ENCODE measurements around the gene MED12. TPM values are rescaled to one million over a fixed set of nuclear protein-coding genes. Genes with fewer than 3 reads are reported as not detected.

MED12 gene
- polyA plus RNA-seq, 3 donors, result 2.4 to 17.8 (median 5.0) TPM

DNA sequence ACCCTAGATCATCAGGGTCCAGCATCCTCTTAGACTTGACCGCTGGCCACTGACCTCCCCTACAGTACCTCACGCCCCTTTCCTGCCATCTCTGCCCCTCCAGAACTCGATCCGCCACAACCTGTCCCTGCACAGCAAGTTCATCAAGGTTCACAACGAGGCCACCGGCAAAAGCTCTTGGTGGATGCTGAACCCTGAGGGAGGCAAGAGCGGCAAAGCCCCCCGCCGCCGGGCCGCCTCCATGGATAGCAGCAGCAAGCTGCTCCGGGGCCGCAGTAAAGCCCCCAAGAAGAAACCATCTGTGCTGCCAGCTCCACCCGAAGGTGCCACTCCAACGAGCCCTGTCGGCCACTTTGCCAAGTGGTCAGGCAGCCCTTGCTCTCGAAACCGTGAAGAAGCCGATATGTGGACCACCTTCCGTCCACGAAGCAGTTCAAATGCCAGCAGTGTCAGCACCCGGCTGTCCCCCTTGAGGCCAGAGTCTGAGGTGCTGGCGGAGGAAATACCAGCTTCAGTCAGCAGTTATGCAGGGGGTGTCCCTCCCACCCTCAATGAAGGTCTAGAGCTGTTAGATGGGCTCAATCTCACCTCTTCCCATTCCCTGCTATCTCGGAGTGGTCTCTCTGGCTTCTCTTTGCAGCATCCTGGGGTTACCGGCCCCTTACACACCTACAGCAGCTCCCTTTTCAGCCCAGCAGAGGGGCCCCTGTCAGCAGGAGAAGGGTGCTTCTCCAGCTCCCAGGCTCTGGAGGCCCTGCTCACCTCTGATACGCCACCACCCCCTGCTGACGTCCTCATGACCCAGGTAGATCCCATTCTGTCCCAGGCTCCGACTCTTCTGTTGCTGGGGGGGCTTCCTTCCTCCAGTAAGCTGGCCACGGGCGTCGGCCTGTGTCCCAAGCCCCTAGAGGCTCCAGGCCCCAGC is 17.6 kb upstream of the MED12 start:
- TF ChIP-seq CTCF (IDR thresholded peaks at IDR 0.05), result no peak

DNA sequence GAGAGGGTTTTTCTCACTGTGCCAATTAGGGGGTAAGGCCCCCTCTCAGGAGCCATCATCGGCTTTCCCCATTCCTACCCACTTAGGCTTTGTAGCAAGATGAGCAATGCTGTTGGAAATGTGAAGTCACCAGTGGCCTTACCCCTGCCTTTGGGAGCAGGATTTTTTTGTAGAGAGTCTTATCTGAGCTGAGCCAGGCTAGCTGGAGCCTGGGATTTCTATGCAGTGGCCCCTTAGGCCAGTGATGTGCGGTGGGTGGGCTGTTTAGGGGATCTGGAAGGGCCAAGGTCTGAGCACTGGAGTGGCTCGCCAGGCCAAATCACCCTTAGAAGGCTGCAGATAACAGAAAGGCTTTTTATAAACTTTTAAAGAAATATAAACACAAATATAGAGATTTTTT is 16.1 kb upstream of the MED12 start:
- Histone ChIP-seq H3K9me3 (replicated peaks in 1 of 2; ENCODE audit: control insufficient read depth in 1 of 2, insufficient read depth in 1 of 2, low read length in 2 of 2) (no peaks in the 10 kb centered on the region), H3K36me3 (replicated peaks in 1 of 2; ENCODE audit: control insufficient read depth in 1 of 2, insufficient read depth in 2 of 2, low read length in 2 of 2) (peaks cover 5 to 7% of the 10 kb centered on the region in 2 donors), H2AFZ (ENCODE audit: insufficient read depth, low read depth, low read length, poor library complexity, severe bottlenecking) (no peak overlapping the region), H3K4me1 (ENCODE audit: control insufficient read depth in 1 of 2, insufficient read depth in 2 of 2, low read length in 2 of 2) (peaks cover 48 to 49% of the 10 kb centered on the region in 2 donors), H4K20me1 (ENCODE audit: insufficient read depth, low read length) (no peaks in the 10 kb centered on the region), H3K27me3 (ENCODE audit: control insufficient read depth in 2 of 2, insufficient read depth in 2 of 2, low read length in 2 of 2) (no peaks in the 10 kb centered on the region), H3K27ac (ENCODE audit: low read depth in 1 of 2, low read length in 2 of 2) (no peak overlapping the region), H3K79me2 (ENCODE audit: insufficient read depth, low read length) (no peaks in the 10 kb centered on the region), H3K9ac (ENCODE audit: insufficient read depth, low read length, poor library complexity, severe bottlenecking) (no peak overlapping the region), H3K4me3 (replicated peaks in 1 of 3; ENCODE audit: low read depth in 2 of 3, low read length in 3 of 3) (no peak overlapping the region), H3K4me2 (replicated peaks; ENCODE audit: extremely low read depth, low read length, poor library complexity, severe bottlenecking) (no peak overlapping the region)
- WGBS (ENCODE audit: insufficient coverage), result no CpG with 5 or more reads among the region's 3 CpGs
- no peak for DNase-seq
- TF ChIP-seq CTCF (IDR thresholded peaks at IDR 0.05), result no peak
- H3K27ac Mint-ChIP-seq, result peak overlapping the region in 1 of 7 donors; percentile 60
- peaks cover 52% of the 10 kb centered on the region for H3K4me1 Mint-ChIP-seq
- H3K9me3 Mint-ChIP-seq, result peaks cover 0 to 1% (median 0%) of the 10 kb centered on the region in 7 donors
- H3K4me3 Mint-ChIP-seq, result no peak overlapping the region
- peaks cover 0 to 9% (median 0%) of the 10 kb centered on the region in 3 donors for H3K27me3 Mint-ChIP-seq (ENCODE audit: low read depth in 3 of 3)
- H3K36me3 Mint-ChIP-seq, result peaks cover 18% of the 10 kb centered on the region in 2 donors
- intact Hi-C loops (cut with micrococcal nuclease), result loop anchor here in 1 of 2 donors (2.0 kb wide), 1 partner anchor 17 kb away; the partner anchor contains the start of gene MED12

More for the DNA sequence above, 17.6 kb upstream of the MED12 start:
- no peak overlapping the region for H2AFZ ChIP-seq (ENCODE audit: insufficient read depth, low read depth, low read length, poor library complexity, severe bottlenecking)
- H3K9me3 ChIP-seq (replicated peaks in 1 of 2; ENCODE audit: control insufficient read depth in 1 of 2, insufficient read depth in 1 of 2, low read length in 2 of 2), result no peaks in the 10 kb centered on the region
- H3K79me2 ChIP-seq (ENCODE audit: insufficient read depth, low read length), result no peaks in the 10 kb centered on the region
- Mint-ChIP-seq H3K27me3 (ENCODE audit: low read depth in 3 of 3) (peaks cover 0 to 14% (median 0%) of the 10 kb centered on the region in 3 donors), H3K9me3 (peaks cover 0 to 6% (median 0%) of the 10 kb centered on the region in 7 donors), H3K27ac (peak overlapping the region in 1 of 7 donors; percentile 1), H3K36me3 (peaks cover 13 to 18% of the 10 kb centered on the region in 2 donors), H3K4me3 (no peak overlapping the region), H3K4me1 (peaks cover 46% of the 10 kb centered on the region)
- H3K4me3 ChIP-seq (replicated peaks in 1 of 3; ENCODE audit: low read depth in 2 of 3, low read length in 3 of 3), result no peak overlapping the region
- no peaks in the 10 kb centered on the region for H4K20me1 ChIP-seq (ENCODE audit: insufficient read depth, low read length)
- intact Hi-C loops (cut with micrococcal nuclease), result no loop called here
- no peaks in the 10 kb centered on the region for H3K27me3 ChIP-seq (ENCODE audit: control insufficient read depth in 2 of 2, insufficient read depth in 2 of 2, low read length in 2 of 2)
- no peak overlapping the region for H3K27ac ChIP-seq (ENCODE audit: low read depth in 1 of 2, low read length in 2 of 2)
- H3K4me1 ChIP-seq (ENCODE audit: control insufficient read depth in 1 of 2, insufficient read depth in 2 of 2, low read length in 2 of 2), result peaks cover 46 to 48% of the 10 kb centered on the region in 2 donors
- WGBS (ENCODE audit: insufficient coverage), result 92% methylated on average over 6 of the region's 31 CpGs
- H3K4me2 ChIP-seq (replicated peaks; ENCODE audit: extremely low read depth, low read length, poor library complexity, severe bottlenecking), result no peak overlapping the region
- no peak for DNase-seq
- no peak overlapping the region for H3K9ac ChIP-seq (ENCODE audit: insufficient read depth, low read length, poor library complexity, severe bottlenecking)
- H3K36me3 ChIP-seq (replicated peaks in 1 of 2; ENCODE audit: control insufficient read depth in 1 of 2, insufficient read depth in 2 of 2, low read length in 2 of 2), result peaks cover 5 to 7% of the 10 kb centered on the region in 2 donors
